Neural crest cell (in vitro differentiated cells): ENCODE results near the gene RRP8. TPM values are rescaled to one million over a fixed set of nuclear protein-coding genes. Genes with fewer than 3 reads are reported as not detected.

ENCODE experiments used
- DNase-seq: peaks from one replicate; pipeline ENCODE4 v3.0.0; 2021; ENCODE audit warnings: low read depth, mixed read lengths, low spot score
- H3K27ac Mint-ChIP-seq: one replicate; pipeline ENCODE4 v1.8.0; 2021; ENCODE audit warnings: mild to moderate bottlenecking, mixed read lengths; ENCODE audit not compliant: unreplicated experiment
- H3K27me3 Mint-ChIP-seq: 2 replicates; pipeline ENCODE4 v1.8.0; 2021; ENCODE audit warnings: low read depth, mild to moderate bottlenecking, mixed read lengths
- H3K36me3 Mint-ChIP-seq: 2 replicates; pipeline ENCODE4 v1.8.0; 2021; ENCODE audit warnings: low read depth, mild to moderate bottlenecking, mixed read lengths
- H3K4me1 Mint-ChIP-seq: 2 replicates; pipeline ENCODE4 v1.8.0; 2021; ENCODE audit warnings: mixed read lengths
- H3K4me3 Mint-ChIP-seq: one replicate; pipeline ENCODE4 v1.8.0; 2021; ENCODE audit warnings: mild to moderate bottlenecking, mixed read lengths
- H3K9me3 Mint-ChIP-seq: 2 replicates; pipeline ENCODE4 v1.8.0; 2021; ENCODE audit warnings: mixed read lengths
- total RNA-seq: library from RNA; stranded (reverse); gene quantifications from 2 replicates; pipeline ENCODE4 v1.2.1, GENCODE V29; 2021
- TF ChIP-seq, protein P1 (sequence below): fragments of 200-600 bp; sonication (generic); conservative IDR thresholded peaks from 2 replicates; pipeline ENCODE4 v1.5.0; 2021; ENCODE audit warnings: antibody characterized with exemption, mild to moderate bottlenecking

The RRP8 gene
- total RNA-seq, 1 donor from 2014 or later = 22.5 TPM

DNA sequence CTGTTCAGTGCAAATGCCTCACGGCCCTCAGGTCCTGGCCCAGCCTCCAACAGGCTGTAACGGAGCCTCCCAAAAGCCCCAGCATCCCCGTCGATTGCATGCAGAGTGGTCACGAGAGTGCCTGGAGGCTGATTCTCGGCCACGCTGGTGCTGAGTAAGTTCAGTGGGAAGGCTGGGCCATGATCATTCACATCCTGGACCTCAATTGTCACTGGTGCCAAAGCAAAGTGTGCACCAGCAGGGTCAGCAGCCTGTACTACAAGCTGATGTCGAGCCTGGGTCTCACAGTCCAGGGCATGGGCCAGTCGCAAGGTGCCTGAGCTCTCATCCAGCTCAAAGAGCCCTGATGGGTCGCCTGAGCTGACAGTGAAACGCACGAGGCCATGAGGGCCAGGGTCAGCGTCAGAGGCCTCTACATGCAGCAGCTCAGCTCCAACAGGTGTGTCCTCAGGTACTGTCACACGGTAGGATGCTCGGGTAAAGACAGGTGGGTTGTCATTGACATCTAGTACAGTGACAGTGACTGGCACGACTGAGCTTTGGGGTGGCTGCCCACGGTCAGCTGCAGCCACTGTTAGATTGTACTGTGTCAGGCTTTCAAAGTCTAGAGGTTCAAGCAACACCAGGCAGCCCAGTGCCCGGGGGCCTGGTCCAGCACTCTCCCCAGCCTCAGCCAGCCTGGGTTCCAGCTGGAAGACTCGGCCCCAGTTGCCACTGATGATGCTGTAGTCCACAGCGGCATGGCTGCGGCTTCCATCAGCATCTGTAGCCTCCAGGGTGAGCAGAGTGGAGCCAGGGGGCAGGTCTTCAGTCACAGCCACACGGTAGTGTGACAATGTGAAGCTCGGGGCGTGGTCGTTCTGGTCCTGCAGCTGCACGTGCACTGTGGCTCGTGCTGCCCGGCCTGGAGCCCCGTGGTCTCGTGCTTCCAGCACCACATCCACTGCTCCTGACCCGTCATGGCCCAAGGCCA is 20.3 kb upstream of the RRP8 start:
- Mint-ChIP-seq H3K9me3 (no peaks in the 10 kb centered on the region), H3K4me3 (no peak overlapping the region), H3K36me3 (peaks cover 7% of the 10 kb centered on the region), H3K4me1 (no peaks in the 10 kb centered on the region), H3K27ac (no peak overlapping the region), H3K27me3 (no peaks in the 10 kb centered on the region)
- TF ChIP-seq, protein P1, sequence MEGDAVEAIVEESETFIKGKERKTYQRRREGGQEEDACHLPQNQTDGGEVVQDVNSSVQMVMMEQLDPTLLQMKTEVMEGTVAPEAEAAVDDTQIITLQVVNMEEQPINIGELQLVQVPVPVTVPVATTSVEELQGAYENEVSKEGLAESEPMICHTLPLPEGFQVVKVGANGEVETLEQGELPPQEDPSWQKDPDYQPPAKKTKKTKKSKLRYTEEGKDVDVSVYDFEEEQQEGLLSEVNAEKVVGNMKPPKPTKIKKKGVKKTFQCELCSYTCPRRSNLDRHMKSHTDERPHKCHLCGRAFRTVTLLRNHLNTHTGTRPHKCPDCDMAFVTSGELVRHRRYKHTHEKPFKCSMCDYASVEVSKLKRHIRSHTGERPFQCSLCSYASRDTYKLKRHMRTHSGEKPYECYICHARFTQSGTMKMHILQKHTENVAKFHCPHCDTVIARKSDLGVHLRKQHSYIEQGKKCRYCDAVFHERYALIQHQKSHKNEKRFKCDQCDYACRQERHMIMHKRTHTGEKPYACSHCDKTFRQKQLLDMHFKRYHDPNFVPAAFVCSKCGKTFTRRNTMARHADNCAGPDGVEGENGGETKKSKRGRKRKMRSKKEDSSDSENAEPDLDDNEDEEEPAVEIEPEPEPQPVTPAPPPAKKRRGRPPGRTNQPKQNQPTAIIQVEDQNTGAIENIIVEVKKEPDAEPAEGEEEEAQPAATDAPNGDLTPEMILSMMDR = no peak
- DNase-seq = no peak

DNA sequence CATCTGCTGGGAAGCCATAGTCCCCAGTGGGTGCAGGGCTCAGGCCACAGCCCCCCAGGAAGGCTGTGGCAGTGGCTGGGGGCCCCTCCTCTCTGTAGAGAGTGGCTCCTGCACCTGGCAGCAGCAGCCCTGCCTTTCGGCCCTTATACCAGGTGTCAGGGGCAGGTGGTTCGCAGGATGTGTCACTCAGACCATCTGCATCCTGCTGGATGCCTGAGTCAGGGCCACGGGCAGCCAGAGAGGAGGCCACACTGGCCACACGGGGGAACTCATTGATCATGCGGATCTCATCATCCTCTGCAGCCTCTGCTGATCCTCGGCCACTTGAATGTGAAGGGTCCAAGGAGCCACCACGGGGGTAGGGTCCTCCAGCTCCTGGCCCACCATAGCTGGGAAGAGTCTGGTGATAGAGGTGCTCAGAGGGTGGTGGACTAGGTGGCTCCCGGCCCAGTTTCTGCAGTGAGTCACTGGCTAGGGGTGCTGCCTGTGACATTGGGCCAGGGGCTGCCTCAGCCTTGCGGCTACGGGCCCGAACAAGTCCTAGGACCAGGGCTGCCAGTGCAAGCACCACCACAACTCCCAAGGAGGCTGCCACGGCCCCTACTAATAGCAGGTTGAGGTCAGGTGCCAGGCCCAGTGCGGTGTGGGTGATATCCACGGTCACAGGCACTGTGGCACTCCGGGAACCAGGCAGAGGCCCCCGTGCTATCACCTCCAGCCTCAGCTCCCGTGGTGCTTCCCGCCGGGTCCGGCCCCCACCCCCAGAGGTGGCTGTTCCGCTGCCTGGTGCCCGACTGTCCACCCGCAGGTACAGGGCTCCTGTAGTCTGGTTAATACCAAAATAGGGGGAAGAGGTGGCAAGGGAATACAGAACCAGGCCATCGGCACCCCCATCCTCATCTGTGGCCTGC is 19.1 kb upstream of the RRP8 start:
- H3K9me3 Mint-ChIP-seq = no peaks in the 10 kb centered on the region

DNA sequence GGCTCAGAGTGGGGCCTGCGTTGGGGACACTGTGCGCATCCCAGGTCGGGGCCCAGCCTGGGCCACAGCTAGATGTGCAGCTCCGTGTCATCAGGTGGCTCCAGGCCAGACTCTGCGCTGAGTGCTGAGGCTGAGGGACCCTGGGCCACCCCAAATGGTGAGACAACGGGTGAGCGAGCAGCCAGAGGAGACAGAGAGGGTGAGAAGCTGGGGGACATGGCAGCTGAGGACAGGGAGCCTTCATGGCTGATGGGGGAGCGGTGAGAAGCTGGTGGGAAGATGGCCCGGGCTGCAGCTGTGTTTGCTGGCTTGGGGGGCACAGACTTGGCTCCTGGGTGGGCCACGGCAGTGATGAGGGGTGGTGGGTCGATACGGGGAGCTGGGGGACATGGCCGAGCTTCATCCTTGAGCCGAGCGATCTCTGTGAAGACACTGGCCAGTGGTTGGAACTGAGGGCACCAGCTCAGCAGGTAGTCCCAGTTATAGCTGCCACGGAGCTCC is 18.3 kb upstream of the RRP8 start:
- no peaks in the 10 kb centered on the region for H3K9me3 Mint-ChIP-seq
- H3K27ac Mint-ChIP-seq = no peak overlapping the region
- DNase-seq = no peak
- H3K27me3 Mint-ChIP-seq = no peaks in the 10 kb centered on the region
- no peak overlapping the region for H3K4me3 Mint-ChIP-seq
- H3K4me1 Mint-ChIP-seq = no peaks in the 10 kb centered on the region
- TF ChIP-seq, protein P1 = no peak
- H3K36me3 Mint-ChIP-seq = peaks cover 4% of the 10 kb centered on the region

More for the DNA sequence above, 19.1 kb upstream of the RRP8 start:
- Mint-ChIP-seq H3K27ac (no peak overlapping the region), H3K4me1 (no peaks in the 10 kb centered on the region), H3K27me3 (no peaks in the 10 kb centered on the region), H3K36me3 (peaks cover 4% of the 10 kb centered on the region), H3K4me3 (no peak overlapping the region)
- TF ChIP-seq, protein P1 = no peak
- DNase-seq = no peak

DNA sequence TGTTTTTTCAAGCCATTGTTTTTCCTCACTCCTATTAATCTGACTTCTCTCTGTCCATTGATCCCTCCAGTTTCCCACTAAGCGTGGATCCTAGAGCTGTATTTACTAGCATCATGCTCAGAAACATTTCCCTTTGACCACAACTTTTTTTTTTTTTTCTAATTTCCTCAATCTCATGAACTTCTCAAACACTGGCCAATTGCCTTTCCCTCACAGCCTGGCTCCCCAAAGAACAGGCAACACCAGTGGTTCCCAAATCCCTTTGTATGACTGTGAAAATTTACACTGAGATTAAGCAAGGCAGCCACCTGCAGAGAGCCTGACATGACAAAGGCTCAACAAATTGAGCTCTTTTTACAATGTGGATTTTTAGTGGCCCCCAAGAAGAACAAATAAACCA is 17.2 kb upstream of the RRP8 start:
- no peaks in the 10 kb centered on the region for H3K27me3 Mint-ChIP-seq
- H3K4me1 Mint-ChIP-seq = no peaks in the 10 kb centered on the region
- TF ChIP-seq, protein P1 = no peak
- peaks cover 8% of the 10 kb centered on the region for H3K36me3 Mint-ChIP-seq
- H3K4me3 Mint-ChIP-seq = no peak overlapping the region
- DNase-seq = no peak
- H3K9me3 Mint-ChIP-seq = no peaks in the 10 kb centered on the region
- no peak overlapping the region for H3K27ac Mint-ChIP-seq

DNA sequence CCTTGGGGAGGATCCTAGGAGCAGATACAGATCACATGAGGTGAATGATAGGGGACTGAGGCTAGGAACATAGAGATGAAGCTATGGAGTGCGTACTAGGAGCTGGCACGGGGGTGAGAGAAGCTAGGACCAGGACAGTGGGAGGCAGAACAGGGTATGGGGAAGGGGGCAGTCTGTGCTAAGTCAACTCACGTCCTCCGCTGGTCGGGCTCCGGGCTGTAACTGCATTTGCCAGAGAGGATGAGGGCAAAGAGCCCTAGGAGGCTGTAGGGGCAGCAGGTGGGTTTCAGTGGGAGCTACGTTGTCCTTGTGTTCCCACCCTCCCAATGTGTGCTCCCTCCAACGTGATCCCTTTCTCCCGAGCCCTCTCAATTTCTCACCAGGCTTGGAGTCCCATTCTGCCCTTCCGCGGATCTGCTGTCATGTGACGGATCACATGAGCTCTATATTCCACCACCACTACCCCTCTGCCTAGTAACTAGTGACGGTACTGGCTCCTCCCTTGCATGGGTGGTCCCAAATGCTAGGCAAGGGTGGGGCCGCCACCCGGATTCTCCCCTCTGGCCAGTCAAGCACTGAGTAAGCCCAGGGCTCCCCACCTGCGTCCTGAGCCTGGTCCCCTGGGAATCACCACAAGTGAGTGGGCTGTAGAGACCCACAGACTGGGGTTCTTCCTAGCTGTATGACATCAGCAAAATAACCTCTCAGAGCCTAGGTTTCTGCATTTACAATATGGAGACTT is 15.8 kb upstream of the RRP8 start, which contains the start of gene TPP1:
TSS of gene TPP1 (minus strand) at position 419 of the 742 bp plus-strand sequence. CDS start at position 397, 22 bp downstream.
- Mint-ChIP-seq H3K36me3 (peaks cover 6% of the 10 kb centered on the region), H3K9me3 (no peaks in the 10 kb centered on the region), H3K4me3 (no peak within 1 kb of the TSS), H3K27ac (no peak within 1 kb of the TSS), H3K4me1 (no peaks in the 10 kb centered on the region), H3K27me3 (no peaks in the 10 kb centered on the region)
- peak; percentile 78 for DNase-seq
- TF ChIP-seq, protein P1 = no peak
